HepG2 (cell line): ENCODE results near the gene BLOC1S1. TPM values are rescaled to one million over a fixed set of nuclear protein-coding genes. Genes with fewer than 3 reads are reported as not detected.
A peak's percentile ranks its signal among the peaks of the same experiment; 100 is the strongest.

ENCODE experiments used
- ATAC-seq: fragments of 200-7000 bp; cut with Tn5 transposase; 3 replicates; pipeline ENCODE4 v1.9.1; 2020; ENCODE audit warnings: mild to moderate bottlenecking, moderate library complexity
- BruUV-seq: library from RNA; stranded (reverse); fragments of 400-500 nt; replicated peaks from 2 replicates; lab custom pipeline; 2021; lab: Mats Ljungman, UMichigan
- CTCF ChIA-PET: fragments of 300-600 bp; formaldehyde crosslinking; extraction: SDS; loops from one replicate; lab custom pipeline; 2021; ENCODE audit warnings: low total read pairs, inconsistent platforms, low intra/inter-chr PET ratio; lab: Yijun Ruan, JAX
- POLR2A ChIA-PET: fragments of 350-600 bp; sonication (Branson Sonifier 250); formaldehyde crosslinking; loops from one replicate; lab custom pipeline; 2020; ENCODE audit warnings: antibody characterized with exemption, inconsistent platforms; lab: Yijun Ruan, JAX
- DNase-seq: peaks from one replicate; pipeline ENCODE4 v3.0.0-alpha.2; 2015; ENCODE audit warnings: low spot score
- FAIRE-seq: peaks from 3 replicates; lab custom pipeline; 2011; peaks lifted over from hg19 to GRCh38; lab: Jason Lieb, UNC
- H2AFZ ChIP-seq: one replicate; pipeline ENCODE4 v1.6.1; 2011; ENCODE audit warnings: low read length, inconsistent platforms
- H3K27ac ChIP-seq: fragments of 300-600 bp; 3 replicates; pipeline ENCODE4 v1.8.0; 2011; ENCODE audit warnings: mixed run types, mild to moderate bottlenecking, mixed read lengths, low read length, inconsistent platforms; ENCODE audit not compliant: insufficient read depth; ENCODE audit errors: extremely low read length
- H3K27me3 ChIP-seq, 2 experiments: fragments of 200-600 bp in 1 of 2; 2 replicates in 1 of 2; 3 replicates in 1 of 2; pipeline versions ENCODE4 v1.6.0 to v1.8.0; 2011; ENCODE audit warnings: low read length in 2 of 2, mild to moderate bottlenecking in 2 of 2, moderate library complexity in 2 of 2, inconsistent platforms in 1 of 2; ENCODE audit not compliant: insufficient read depth in 2 of 2, control insufficient read depth in 1 of 2
- H3K36me3 ChIP-seq, 2 experiments: fragments of 200-600 bp in 1 of 2; replicated peaks in 1 of 2; 2 replicates in 1 of 2; 3 replicates in 1 of 2; pipeline versions ENCODE4 v1.5.1 to v1.8.0; 2011; ENCODE audit warnings: low read length in 2 of 2, inconsistent platforms in 1 of 2; ENCODE audit not compliant: insufficient read depth in 2 of 2, control insufficient read depth in 1 of 2
- H3K4me1 ChIP-seq: 2 replicates; pipeline ENCODE4 v1.5.1; 2012; ENCODE audit warnings: low read length, inconsistent platforms; ENCODE audit not compliant: insufficient read depth
- H3K4me2 ChIP-seq: 2 replicates; pipeline ENCODE4 v1.6.0; 2011; ENCODE audit warnings: low read depth, low read length, inconsistent platforms
- H3K4me3 ChIP-seq, 3 experiments: fragments of 200-600 bp in 1 of 3; sonication (generic), shearing (Covaris generic) in 1 of 3; replicated peaks in 1 of 3; 2 replicates each; pipeline ENCODE4 v1.5.1; 2011 to 2016; ENCODE audit warnings: low read length in 3 of 3, inconsistent platforms in 2 of 3, low read depth in 2 of 3, mild to moderate bottlenecking in 2 of 3, control low read depth in 1 of 3, mixed read lengths in 1 of 3; ENCODE audit not compliant: insufficient read depth in 1 of 3
- H3K79me2 ChIP-seq: one replicate; pipeline ENCODE4 v1.6.1; 2011; ENCODE audit warnings: low read length, inconsistent platforms; ENCODE audit not compliant: insufficient read depth
- H3K9ac ChIP-seq: 2 replicates; pipeline ENCODE4 v1.6.0; 2011; ENCODE audit warnings: mild to moderate bottlenecking, low read depth, low read length, inconsistent platforms; ENCODE audit not compliant: insufficient read depth
- H3K9me3 ChIP-seq: 2 replicates; pipeline ENCODE4 v1.5.1; 2012; ENCODE audit warnings: mild to moderate bottlenecking, low read length
- H4K20me1 ChIP-seq: 2 replicates; pipeline ENCODE4 v1.6.0; 2011; ENCODE audit warnings: inconsistent platforms, mild to moderate bottlenecking, low read length, moderate library complexity; ENCODE audit not compliant: insufficient read depth
- AKNA ChIP-seq: sonication (generic); formaldehyde crosslinking; IDR thresholded peaks from 2 replicates; pipeline ENCODE4 v1.4.0; 2020; ENCODE audit warnings: missing genetic modification reagents, borderline replicate concordance
- ARHGAP35 ChIP-seq: sonication (generic); formaldehyde crosslinking; IDR thresholded peaks from 2 replicates; pipeline ENCODE4 v1.9.0; 2022; ENCODE audit warnings: mild to moderate bottlenecking, inconsistent platforms, moderate library complexity, missing genetic modification reagents, borderline replicate concordance
- EZH2 ChIP-seq: conservative IDR thresholded peaks from 2 replicates; pipeline ENCODE4 v1.6.1; 2012; ENCODE audit warnings: mild to moderate bottlenecking, low read depth, low read length, moderate library complexity
- KDM5B ChIP-seq: sonication (generic); formaldehyde crosslinking; IDR thresholded peaks from 2 replicates; pipeline ENCODE4 v1.4.0; 2020; ENCODE audit warnings: missing genetic modification reagents, mild to moderate bottlenecking, borderline replicate concordance
- NBN ChIP-seq: fragments of 450-650 bp; conservative IDR thresholded peaks from 2 replicates; pipeline ENCODE4 v1.6.1; 2017
- POLR2G ChIP-seq: fragments of 200-400 bp; formaldehyde crosslinking; IDR thresholded peaks from 2 replicates; pipeline ENCODE4 v1.6.1; 2018; ENCODE audit warnings: mild to moderate bottlenecking, low read depth, low read length, moderate library complexity
- SNAPC5 ChIP-seq: sonication (generic); formaldehyde crosslinking; IDR thresholded peaks from 2 replicates; pipeline ENCODE4 v1.8.1; 2023; ENCODE audit warnings: mild to moderate bottlenecking, missing genetic modification reagents, borderline replicate concordance
- SPEN ChIP-seq: sonication (generic); formaldehyde crosslinking; IDR thresholded peaks from 2 replicates; pipeline ENCODE4 v1.5.1; 2020; ENCODE audit warnings: low read depth, mild to moderate bottlenecking, missing genetic modification reagents
- TFE3 ChIP-seq: IDR thresholded peaks from 2 replicates; pipeline ENCODE4 v1.6.1; 2016
- ZBTB38 ChIP-seq: sonication (generic); formaldehyde crosslinking; IDR thresholded peaks from 2 replicates; pipeline ENCODE4 v1.5.1; 2020; ENCODE audit warnings: mild to moderate bottlenecking, missing genetic modification reagents
- ZBTB43 ChIP-seq: sonication (generic); formaldehyde crosslinking; conservative IDR thresholded peaks from 2 replicates; pipeline ENCODE4 v1.4.0; 2020; ENCODE audit warnings: missing genetic modification reagents
- ZNF230 ChIP-seq: sonication (generic); formaldehyde crosslinking; IDR thresholded peaks from 2 replicates; pipeline ENCODE4 v1.4.0; 2020; ENCODE audit warnings: mild to moderate bottlenecking, missing genetic modification reagents
- ZNF33A ChIP-seq: sonication (generic); formaldehyde crosslinking; IDR thresholded peaks from 2 replicates; pipeline ENCODE4 v1.5.1; 2020; ENCODE audit warnings: missing genetic modification reagents, mild to moderate bottlenecking, moderate library complexity, borderline replicate concordance
- ZNF766 ChIP-seq: sonication (generic); formaldehyde crosslinking; IDR thresholded peaks from 2 replicates; pipeline ENCODE4 v1.5.0; 2020; ENCODE audit warnings: missing genetic modification reagents, borderline replicate concordance
- WGBS: methylation state at CpG from one replicate; pipeline ENCODE4 v1.1.6; 2017; ENCODE audit warnings: low lambda C conversion rate; 5-methylcytosine and 5-hydroxymethylcytosine counted together
- in situ Hi-C: cut with HindIII; loops from 2 replicates; pipeline ENCODE4 v1.10.0; 2017; ENCODE audit warnings: low pct_unique_long_range_greater_than_20kb; ENCODE audit not compliant: extremely low pct_ligation_motif_present
- intact Hi-C: fragments of 100-400 bp; cut with micrococcal nuclease; formaldehyde crosslinking; loops from one replicate; pipeline ENCODE4 v1.10.0; 2022; ENCODE audit not compliant: unreplicated experiment
- polyA plus RNA-seq, 8 experiments: library from polyadenylated mRNA; depleted of rRNA in 3 of 8; stranded (reverse) in 7 of 8; unstranded in 1 of 8; fragments of >200 nt; fragmentation: Illumina TruSeq in 4 of 8; extraction: Trizol in 4 of 8; gene quantifications; 2 replicates each; pipeline versions ENCODE4 v1.2.1 to v1.2.3, GENCODE V29; 2011 to 2016; ENCODE audit warnings: low read depth in 4 of 8, missing spikeins in 1 of 8, mixed read lengths in 1 of 8; ENCODE audit not compliant: insufficient read depth in 1 of 8
- total RNA-seq, 5 experiments: library from RNA; depleted of rRNA; stranded (reverse); fragments of >200 nt; fragmentation: Illumina TruSeq; extraction: Trizol; gene quantifications; 2 replicates each; pipeline ENCODE4 v1.2.3, GENCODE V29; 2016; ENCODE audit warnings: low read depth in 1 of 5

BLOC1S1 gene
- total and polyA plus RNA-seq, 2 of the 13 experiments (the other 11 are each of a cell fraction or from before 2014, with no cell fraction given): 55.1 to 95.3 TPM

GRCh38 chr12:55681142-55682077 lies 34.4 kb upstream of the BLOC1S1 start:
- Histone ChIP-seq H3K9me3 (no peaks in the 10 kb centered on the region), H3K36me3 (peaks cover 0 to 3% of the 10 kb centered on the region in 2 experiments; a peak in 1 of 5 replicates), H3K4me2 (peak overlapping the region; percentile 95), H3K79me2 (peaks cover 7% of the 10 kb centered on the region), H3K4me3 (peak overlapping the region; percentile 70 to 90 (median 88)), H2AFZ (peak overlapping the region; percentile 92), H3K27me3 (no peaks in the 10 kb centered on the region; a peak in 1 of 5 replicates), H3K27ac (peak overlapping the region; percentile 72), H3K9ac (peak overlapping the region; percentile 64), H4K20me1 (no peaks in the 10 kb centered on the region), H3K4me1 (peaks cover 22% of the 10 kb centered on the region)
- 0% methylated on average over 8 of the region's 17 CpGs for WGBS
- CTCF ChIA-PET: interaction anchor here (0.7 to 2.2 kb wide), 6 partner anchors 21 to 57 kb away, joined by 3 to 13 read pairs (median 3); partner anchors contain the start of gene RDH5
- in situ Hi-C loops: no loop called here
- DNase-seq (peak; percentile 92), FAIRE-seq (peak; percentile 94), ATAC-seq (peak; percentile 96)
- POLR2A ChIA-PET: interaction anchor here (0.6 to 2.5 kb wide), 15 partner anchors 15 to 182 kb away, joined by 3 to 23 read pairs (median 5); partner anchors contain the start of genes BLOC1S1, CD63, DNAJC14 and ITGA7
- BruUV-seq: TSS peak; percentile 42
- intact Hi-C loops: loop anchor here (1.0 to 2.0 kb wide), 4 partner anchors 20 to 47 kb away; partner anchors contain the start of genes CD63 and RDH5
- peak; percentile 90 for TF ChIP-seq POLR2G
- no peak for TF ChIP-seq ZNF230 (CRISPR knock-in tag)
- no peak for TF ChIP-seq SNAPC5 (CRISPR knock-in tag)
- no peak for TF ChIP-seq TFE3 (CRISPR knock-in tag)
- TF ChIP-seq ZNF766 (CRISPR knock-in tag): no peak
- TF ChIP-seq SPEN (CRISPR knock-in tag): peak; percentile 83
- no peak for TF ChIP-seq ZNF33A (CRISPR knock-in tag)
- TF ChIP-seq EZH2: no peak
- no peak; the same call in 1 of the 2 replicates for TF ChIP-seq KDM5B
- TF ChIP-seq ZBTB43: no peak
- TF ChIP-seq AKNA (CRISPR knock-in tag): no peak
- TF ChIP-seq NBN: no peak
- TF ChIP-seq ZBTB38 (CRISPR knock-in tag): peak; percentile 61; the same call in 1 of the 2 replicates
- TF ChIP-seq ARHGAP35 (CRISPR knock-in tag): peak; percentile 41; the same call in 1 of the 2 replicates
